HUES6 (cell line): ENCODE data around the gene EFNB2.

Experiments used
- H3K27ac ChIP-seq: 2 replicates; pipeline ENCODE4 v1.7.0; 2013; ENCODE audit warnings: low read depth, mild to moderate bottlenecking, low read length, inconsistent platforms
- H3K27me3 ChIP-seq: 2 replicates; pipeline ENCODE4 v1.6.1; 2013; ENCODE audit warnings: low read length; ENCODE audit not compliant: control insufficient read depth, insufficient read depth
- H3K36me3 ChIP-seq: 2 replicates; pipeline ENCODE4 v1.6.1; 2013; ENCODE audit warnings: low read length; ENCODE audit not compliant: control insufficient read depth, insufficient read depth
- H3K4me1 ChIP-seq: 2 replicates; pipeline ENCODE4 v1.6.1; 2013; ENCODE audit warnings: low read length; ENCODE audit not compliant: control insufficient read depth, insufficient read depth
- H3K4me3 ChIP-seq: 2 replicates; pipeline ENCODE4 v1.5.1; 2013; ENCODE audit warnings: low read depth, low read length
- H3K9ac ChIP-seq: one replicate; pipeline ENCODE4 v1.6.1; 2013; ENCODE audit warnings: mild to moderate bottlenecking, low read length
- H3K9me3 ChIP-seq: 2 replicates; pipeline ENCODE4 v1.6.1; 2013; ENCODE audit warnings: low read depth, low read length; ENCODE audit not compliant: control insufficient read depth, insufficient read depth

Gene EFNB2

GRCh38 chr13:106566641-106567473 is 31.4 kb upstream of the EFNB2 start:
- no peaks in the 10 kb centered on the region for H3K27me3 ChIP-seq
- H3K9me3 ChIP-seq = no peaks in the 10 kb centered on the region
- H3K36me3 ChIP-seq = no peaks in the 10 kb centered on the region
- peaks cover 49% of the 10 kb centered on the region for H3K4me1 ChIP-seq
- peak overlapping the region; percentile 98 for H3K9ac ChIP-seq
- H3K4me3 ChIP-seq = peak overlapping the region; percentile 82
- peak overlapping the region; percentile 99 for H3K27ac ChIP-seq

DNA sequence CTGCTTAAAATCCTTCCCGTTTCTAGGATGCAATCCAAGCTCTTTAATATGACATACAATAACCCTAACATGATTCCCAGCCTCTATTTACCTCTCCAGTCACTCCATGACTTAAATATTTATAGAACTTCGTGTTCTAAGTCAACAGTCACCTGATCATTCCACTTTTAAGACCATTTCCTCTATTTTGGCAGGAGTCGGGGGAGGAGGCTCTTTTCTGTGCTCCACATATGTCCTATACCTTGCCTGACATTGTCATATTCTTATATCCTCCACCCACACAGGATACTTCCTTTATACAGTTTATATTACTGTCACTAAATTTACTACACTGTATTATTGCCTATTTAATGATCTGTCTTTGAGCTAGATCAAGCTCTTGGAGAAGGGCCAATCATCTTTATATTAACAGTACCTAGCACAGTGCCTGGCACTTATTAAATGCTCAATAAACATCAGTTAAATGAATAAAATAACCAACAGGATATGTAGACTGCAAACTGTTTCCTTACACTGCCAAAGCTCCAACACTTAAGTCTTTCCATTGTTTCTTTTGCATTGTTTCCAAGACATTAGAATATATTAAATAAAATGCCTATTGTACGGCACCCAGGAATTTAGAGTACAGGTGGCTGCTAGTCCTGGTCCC is 29.8 kb upstream of the EFNB2 start:
- H3K9me3 ChIP-seq = no peaks in the 10 kb centered on the region
- H3K27me3 ChIP-seq = no peaks in the 10 kb centered on the region
- no peaks in the 10 kb centered on the region for H3K36me3 ChIP-seq
- peaks cover 51% of the 10 kb centered on the region for H3K4me1 ChIP-seq
- peak overlapping the region; percentile 98 for H3K9ac ChIP-seq
- H3K4me3 ChIP-seq = peak overlapping the region; percentile 82
- H3K27ac ChIP-seq = no peak overlapping the region; the same call in 1 of the 2 replicates

DNA sequence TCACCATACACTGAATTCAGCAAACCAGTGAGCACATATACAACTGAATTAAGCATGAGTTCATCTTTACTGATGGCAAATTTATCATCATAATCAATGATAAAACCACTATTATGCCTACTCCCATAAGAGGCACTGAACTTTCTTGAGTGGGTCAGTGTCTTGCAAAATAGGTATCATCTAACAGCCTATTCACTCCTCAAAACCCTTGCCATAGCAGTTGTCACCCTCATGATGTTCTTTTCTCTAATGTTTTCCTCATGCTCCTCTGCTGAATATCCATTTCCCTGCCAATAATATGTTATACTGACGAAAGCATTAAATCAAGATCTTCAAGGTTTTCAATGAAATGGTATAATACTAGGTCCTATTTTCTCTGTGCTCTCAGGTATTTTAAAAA is 26.8 kb upstream of the EFNB2 start:
- no peak overlapping the region for H3K4me3 ChIP-seq
- peaks cover 27% of the 10 kb centered on the region for H3K36me3 ChIP-seq
- H3K9me3 ChIP-seq = no peaks in the 10 kb centered on the region
- H3K9ac ChIP-seq = no peak overlapping the region
- H3K27ac ChIP-seq = no peak overlapping the region
- H3K27me3 ChIP-seq = no peaks in the 10 kb centered on the region
- H3K4me1 ChIP-seq = peaks cover 37% of the 10 kb centered on the region

DNA sequence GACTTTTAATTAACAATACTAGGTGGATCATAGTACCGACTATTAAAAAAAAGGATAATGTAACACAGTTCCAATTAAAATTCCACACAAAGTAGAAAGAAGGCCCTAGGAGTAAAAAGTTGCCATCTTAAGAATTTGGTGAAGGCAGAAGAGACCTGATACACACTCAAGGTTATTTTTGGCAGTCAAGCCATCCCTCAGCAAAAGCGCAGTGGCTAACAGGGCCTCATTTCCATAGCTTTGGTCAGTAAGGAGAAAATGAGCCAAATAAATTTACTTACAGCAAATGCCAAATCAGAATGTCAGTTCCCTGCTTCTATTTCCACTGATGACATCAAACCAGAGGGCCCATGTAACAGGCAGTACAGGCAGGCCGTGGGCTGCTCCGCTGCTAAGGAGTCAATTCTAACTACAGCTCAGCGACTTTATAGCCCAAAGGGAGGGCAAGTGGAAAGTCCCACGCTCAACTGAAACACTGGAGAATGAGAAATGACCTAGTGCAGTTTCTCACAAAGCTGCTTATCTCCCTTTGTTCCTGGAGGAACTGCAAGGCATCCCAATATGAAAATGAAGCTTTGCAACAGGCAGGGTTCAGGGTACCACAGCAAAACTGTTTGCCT is 26.2 kb upstream of the EFNB2 start:
- no peak overlapping the region; the same call in 1 of the 2 replicates for H3K4me3 ChIP-seq
- peaks cover 33% of the 10 kb centered on the region for H3K36me3 ChIP-seq
- H3K27me3 ChIP-seq = no peaks in the 10 kb centered on the region
- no peak overlapping the region for H3K9ac ChIP-seq
- no peaks in the 10 kb centered on the region for H3K9me3 ChIP-seq
- no peak overlapping the region for H3K27ac ChIP-seq
- peaks cover 37% of the 10 kb centered on the region for H3K4me1 ChIP-seq

DNA sequence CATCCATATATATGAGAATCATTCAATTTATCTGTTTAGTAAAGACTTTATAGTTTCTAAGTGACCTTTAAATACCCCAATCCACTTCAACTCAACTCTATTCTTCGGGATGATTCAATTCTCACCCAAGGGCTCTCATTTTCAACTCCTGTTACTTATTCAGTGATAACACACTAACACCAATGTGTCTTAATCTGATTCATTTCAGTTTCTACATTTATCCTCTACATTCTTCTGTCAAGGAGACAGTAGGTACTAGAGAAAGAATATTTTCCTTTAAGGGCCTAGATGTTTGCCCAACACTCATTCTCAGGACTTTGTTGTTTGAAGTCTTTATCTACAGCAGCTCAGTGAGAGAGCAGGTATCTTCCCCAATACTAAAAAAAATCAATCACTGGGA is 25.4 kb upstream of the EFNB2 start:
- Histone ChIP-seq H3K4me3 (no peak overlapping the region), H3K36me3 (peaks cover 42% of the 10 kb centered on the region), H3K9ac (no peak overlapping the region), H3K4me1 (peaks cover 33% of the 10 kb centered on the region), H3K27ac (no peak overlapping the region), H3K9me3 (no peaks in the 10 kb centered on the region), H3K27me3 (no peaks in the 10 kb centered on the region)

GRCh38 chr13:106558527-106558926 is 23.1 kb upstream of the EFNB2 start:
- H3K9me3 ChIP-seq = no peaks in the 10 kb centered on the region
- H3K27me3 ChIP-seq = no peaks in the 10 kb centered on the region
- H3K4me3 ChIP-seq = no peak overlapping the region
- H3K27ac ChIP-seq = no peak overlapping the region
- peaks cover 65% of the 10 kb centered on the region for H3K36me3 ChIP-seq
- peaks cover 11% of the 10 kb centered on the region for H3K4me1 ChIP-seq
- H3K9ac ChIP-seq = no peak overlapping the region

- Histone ChIP-seq H3K4me1 (no peaks in the 10 kb centered on the region), H3K4me3 (no peak overlapping the region), H3K9ac (no peak overlapping the region), H3K27me3 (no peaks in the 10 kb centered on the region), H3K9me3 (no peaks in the 10 kb centered on the region), H3K27ac (no peak overlapping the region), H3K36me3 (peaks cover 92% of the 10 kb centered on the region)
These were observed 20.3 kb upstream of the EFNB2 start for GRCh38 chr13:106555631-106556328.

- Histone ChIP-seq H3K9ac (no peak overlapping the region), H3K27ac (no peak overlapping the region), H3K4me3 (no peak overlapping the region), H3K36me3 (peaks cover 96% of the 10 kb centered on the region), H3K9me3 (no peaks in the 10 kb centered on the region), H3K27me3 (no peaks in the 10 kb centered on the region), H3K4me1 (no peaks in the 10 kb centered on the region)
These were observed 16.3 kb upstream of the EFNB2 start for GRCh38 chr13:106551751-106552150.

DNA sequence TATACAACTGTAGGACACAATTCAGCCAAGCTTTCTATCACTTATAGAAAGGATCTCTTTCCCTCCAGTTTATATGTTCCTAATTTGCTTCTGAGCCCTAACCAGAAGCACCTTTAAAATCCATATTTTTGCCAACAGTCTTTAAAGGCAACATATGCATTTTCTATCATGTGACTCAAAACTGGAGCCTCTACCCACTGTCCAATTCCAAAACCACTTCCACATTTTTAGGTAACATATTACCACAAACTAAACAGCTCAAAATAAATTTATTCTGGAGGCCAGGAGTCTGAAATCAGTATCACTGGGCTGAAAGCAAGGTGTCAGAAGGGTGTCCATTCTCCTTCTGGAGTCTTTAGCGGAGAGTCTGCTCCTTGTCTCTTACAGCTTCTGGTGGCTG is 15.9 kb upstream of the EFNB2 start:
- Histone ChIP-seq H3K36me3 (peaks cover 96% of the 10 kb centered on the region), H3K27ac (no peak overlapping the region), H3K27me3 (no peaks in the 10 kb centered on the region), H3K9me3 (no peaks in the 10 kb centered on the region), H3K9ac (no peak overlapping the region), H3K4me1 (no peaks in the 10 kb centered on the region), H3K4me3 (no peak overlapping the region)

GRCh38 chr13:106550570-106551135 is 15.2 kb upstream of the EFNB2 start:
- Histone ChIP-seq H3K4me1 (no peaks in the 10 kb centered on the region), H3K9me3 (no peaks in the 10 kb centered on the region), H3K4me3 (no peak overlapping the region), H3K27me3 (no peaks in the 10 kb centered on the region), H3K9ac (no peak overlapping the region), H3K36me3 (peaks cover 95% of the 10 kb centered on the region), H3K27ac (no peak overlapping the region)
